C1 segment of cervical spinal cord (tissue), 14 donors: Measurements from ENCODE around the gene TRMT61A.

ENCODE experiments used
- DNase-seq, 14 donors: peaks; one replicate each; lab custom pipeline; 2025; lab: John Stamatoyannopoulos, UW

TRMT61A gene

GRCh38 chr14:103533999-103534575 lies 5.1 kb downstream of the TRMT61A start:
- peak in 2 of 14 donors; percentile 34 to 82 for DNase-seq

- DNase-seq: peak in 1 of 14 donors; percentile 70
Measured at GRCh38 chr14:103534576-103535061, 5.6 kb downstream of the TRMT61A start.

- DNase-seq: peak in 1 of 14 donors; percentile 51
Measured at GRCh38 chr14:103535081-103535890, 6.3 kb downstream of the TRMT61A start.

DNA sequence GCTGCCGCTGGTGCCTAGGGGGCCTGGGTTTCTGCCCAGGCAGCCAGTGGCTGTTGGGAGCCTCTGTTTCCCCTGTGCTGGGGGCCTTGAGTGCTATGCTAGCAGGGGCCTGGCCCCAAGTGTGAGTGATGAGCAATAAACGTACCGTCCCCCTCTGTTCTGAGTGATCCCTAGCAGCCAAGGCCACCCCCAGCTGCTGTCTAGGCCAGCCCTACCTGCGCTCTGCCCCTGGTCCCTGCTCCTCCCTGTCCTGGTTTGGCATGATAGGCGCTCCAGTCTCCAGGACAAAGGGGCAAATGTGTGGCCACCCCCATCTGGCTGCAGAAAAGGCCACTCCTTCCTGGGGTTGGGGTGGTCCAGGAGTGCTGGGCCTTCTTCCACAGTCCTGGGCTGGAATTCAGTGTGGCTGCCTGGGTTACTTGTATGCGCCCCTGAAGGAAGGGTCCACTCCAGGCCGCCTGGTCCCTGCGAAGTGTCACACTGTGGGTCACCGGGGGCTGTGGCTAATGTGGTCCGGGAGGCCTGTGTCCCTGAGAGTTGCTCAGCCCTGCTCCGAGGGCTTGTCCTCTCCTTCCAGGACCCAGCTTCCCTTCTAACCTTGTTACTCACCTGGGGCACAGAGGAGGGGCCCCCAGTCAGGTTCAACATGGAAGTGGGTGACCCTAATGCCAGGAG lies 7.0 kb downstream of the TRMT61A start:
- no peak for DNase-seq

- DNase-seq: no peak
Measured at GRCh38 chr14:103536693-103537092, 7.7 kb downstream of the TRMT61A start.

- DNase-seq: no peak
Measured at GRCh38 chr14:103537175-103537990, 8.4 kb downstream of the TRMT61A start.

- DNase-seq: peak in 4 of 14 donors; percentile 43 to 69 (median 48)
Measured at GRCh38 chr14:103538291-103539055, 9.5 kb downstream of the TRMT61A start.

DNA sequence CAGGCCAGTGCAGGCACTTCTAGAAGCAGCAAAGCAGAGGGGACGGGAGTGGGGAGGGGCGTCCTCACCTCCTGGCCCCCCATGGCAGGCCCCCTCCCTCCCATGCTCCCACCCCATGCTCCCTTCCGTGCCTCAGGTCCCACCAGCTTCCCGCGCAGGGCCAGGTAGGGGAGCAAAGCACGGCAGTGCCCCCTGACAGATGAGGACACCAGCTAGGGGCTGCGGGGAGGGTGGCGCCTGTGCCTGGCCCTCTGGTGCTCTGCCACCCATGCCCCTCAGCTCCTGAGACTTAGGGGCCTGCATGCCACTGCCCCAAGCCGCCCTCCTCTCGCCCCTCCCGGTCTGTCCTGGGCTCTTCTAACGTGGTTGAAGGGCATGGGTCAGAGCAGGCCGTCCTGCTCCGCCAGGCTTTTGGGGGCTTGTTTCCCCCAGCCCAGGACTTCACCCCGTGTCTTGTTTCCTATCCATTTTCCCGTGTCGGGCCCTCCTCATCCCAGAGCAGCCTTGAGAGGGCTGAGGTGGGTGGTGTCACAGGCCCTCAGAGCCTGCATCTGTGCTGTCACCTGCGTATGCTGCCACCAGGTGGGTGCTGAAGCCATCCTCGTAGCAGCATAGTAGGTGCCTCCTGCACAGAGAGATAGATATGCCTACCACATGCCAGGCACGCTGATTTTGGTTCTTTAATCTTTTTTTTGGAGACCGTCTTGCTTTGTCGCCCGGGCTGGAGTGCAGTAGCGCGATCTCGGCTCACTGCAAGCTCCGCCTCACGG lies 10.2 kb downstream of the TRMT61A start:
- DNase-seq: no peak

DNA sequence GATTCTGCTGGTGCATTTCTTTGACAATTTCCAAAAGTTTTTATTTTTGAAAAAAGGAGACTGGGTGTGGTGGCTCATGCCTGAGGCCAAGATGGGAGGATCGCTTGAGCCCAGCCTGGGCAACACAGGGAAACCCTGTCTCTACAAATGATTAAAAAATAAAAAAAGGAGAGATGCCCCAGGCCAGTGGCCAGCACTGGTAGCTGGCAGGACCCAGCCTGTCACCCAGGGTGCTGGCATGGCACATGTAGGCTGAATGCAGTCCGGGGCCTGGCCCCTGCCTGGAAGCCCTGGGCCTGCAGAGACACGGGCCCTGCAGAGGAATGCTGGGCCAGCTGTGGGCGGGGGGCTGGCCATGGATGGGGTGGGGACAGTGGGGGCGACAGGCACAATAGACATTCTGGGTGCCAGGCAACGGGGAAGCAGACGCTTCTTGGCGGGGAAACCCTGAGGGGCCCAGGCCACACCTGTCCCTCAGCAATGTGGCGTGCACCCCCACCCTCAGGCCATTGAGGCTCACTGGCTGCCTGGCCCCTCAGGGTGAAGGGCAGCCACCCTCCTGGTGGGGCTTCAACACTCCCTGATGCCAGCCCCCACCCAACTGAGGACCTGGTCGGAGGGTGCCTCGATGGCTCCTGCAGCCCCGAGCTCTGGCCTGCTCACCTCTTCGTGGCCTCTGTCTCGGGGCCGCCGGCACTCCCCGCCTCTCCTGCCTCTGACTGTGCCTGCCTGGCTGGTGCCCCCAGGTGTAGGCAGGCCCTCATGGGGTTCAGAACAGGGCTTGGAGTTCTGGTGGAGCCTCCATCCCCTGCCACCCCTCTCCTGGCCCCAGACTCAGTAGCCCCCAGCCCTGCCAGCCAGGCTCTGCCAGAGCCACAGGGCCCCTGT lies 12.1 kb downstream of the TRMT61A start:
- peak in 3 of 14 donors; percentile 40 to 54 (median 53) for DNase-seq

GRCh38 chr14:103541709-103542604 lies 13.0 kb downstream of the TRMT61A start:
- DNase-seq: peak in 5 of 14 donors; percentile 50 to 82 (median 66)

DNA sequence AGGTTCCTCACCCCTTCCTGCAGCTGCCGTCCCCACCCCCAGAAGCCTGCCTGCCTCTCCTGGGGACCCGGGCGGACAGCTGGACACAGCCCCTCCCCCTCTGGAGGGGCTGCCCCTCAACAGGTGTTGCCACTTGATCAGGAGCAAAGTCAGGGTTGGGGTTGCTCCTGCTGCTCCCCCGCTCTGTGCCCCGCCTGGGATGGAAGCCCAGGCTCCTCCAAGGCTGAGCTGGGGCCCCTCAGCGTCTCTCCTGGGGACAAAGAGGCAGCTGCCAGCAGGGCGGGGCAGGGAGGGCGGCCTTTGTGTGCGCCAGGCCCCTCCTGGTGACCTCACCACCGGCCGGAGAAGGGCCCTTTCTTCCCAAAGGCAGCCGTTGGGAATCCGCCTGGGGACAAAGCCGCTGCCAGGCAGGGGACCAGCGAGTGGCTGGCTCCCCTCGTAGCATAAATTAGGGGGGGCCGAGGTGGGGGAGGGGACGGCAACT lies 13.7 kb downstream of the TRMT61A start:
- DNase-seq: peak in 13 of 14 donors; percentile 66 to 97 (median 84)

- DNase-seq: peak in 3 of 14 donors; percentile 76 to 95 (median 82)
Measured at GRCh38 chr14:103543140-103543539, 14.1 kb downstream of the TRMT61A start.

DNA sequence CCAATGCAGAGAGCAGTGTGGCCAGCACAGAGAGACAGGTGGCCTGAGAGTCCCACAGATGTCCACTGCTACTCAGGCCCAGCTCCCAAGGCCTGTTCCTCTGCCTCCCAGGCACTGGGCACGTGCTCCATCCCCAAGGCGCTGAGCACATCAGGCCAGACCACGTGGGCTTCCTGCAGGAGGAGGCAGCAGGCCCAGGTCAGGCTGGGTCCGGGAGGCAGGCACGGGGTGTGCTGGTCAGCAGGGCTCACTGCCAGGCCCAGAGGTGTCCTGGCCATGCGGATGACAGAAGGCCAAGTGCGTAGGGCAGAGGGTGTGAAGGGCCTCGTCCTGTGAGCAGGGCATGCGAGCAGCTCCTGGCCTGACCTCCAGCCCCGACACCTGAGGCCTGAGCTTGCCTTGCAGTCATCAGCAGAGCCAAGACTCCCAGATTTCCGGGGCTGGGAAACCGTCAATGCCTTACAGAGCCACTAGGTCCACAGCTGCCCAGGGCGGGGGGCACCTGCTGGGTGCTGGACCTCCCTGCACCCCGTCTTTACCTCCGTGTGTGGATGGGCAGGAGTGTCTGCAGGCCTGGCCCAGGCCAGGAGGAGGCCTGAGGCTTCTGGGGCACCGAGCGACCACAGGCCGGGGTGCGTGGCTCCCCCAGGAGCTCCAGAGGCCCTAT lies 14.9 kb downstream of the TRMT61A start:
- DNase-seq: peak in 7 of 14 donors; percentile 58 to 79 (median 73)

- peak in 10 of 14 donors; percentile 54 to 87 (median 80) for DNase-seq
Measured at GRCh38 chr14:103544388-103545218, 15.6 kb downstream of the TRMT61A start.

- DNase-seq: no peak
Measured at GRCh38 chr14:103545219-103545914, 16.4 kb downstream of the TRMT61A start.
